Measurements from ENCODE around the gene SYT5. TPM values are rescaled to one million over a fixed set of nuclear protein-coding genes. Genes with fewer than 3 reads are reported as not detected.

Gene SYT5
- total and polyA plus RNA-seq, 2 of the 8 experiments (the other 6 are each of a cell fraction or from before 2014, with no cell fraction given) = 0.35 to 0.67 TPM

- Histone ChIP-seq H4K5ac (ENCODE audit: insufficient read length, low read depth, low read length) (no peak overlapping the region), H3K27ac (ENCODE audit: low read depth, low read length) (no peak overlapping the region), H3K18ac (ENCODE audit: extremely low read depth, low read length) (no peak overlapping the region), H2AK5ac (ENCODE audit: low read depth, low read length) (no peak overlapping the region), H3K56ac (replicated peaks; ENCODE audit: insufficient read length, low read depth, low read length) (no peak overlapping the region), H3K4me3 (ENCODE audit: extremely low read depth in 1 of 4, insufficient read depth in 2 of 4, low read depth in 3 of 4, low read length in 4 of 4) (no peak overlapping the region), H4K20me1 (replicated peaks in 1 of 2; ENCODE audit: control insufficient read depth in 1 of 2, insufficient read depth in 2 of 2, low read length in 2 of 2) (peaks cover 0 to 2% of the 10 kb centered on the region in 2 experiments), H3K79me2 (ENCODE audit: control insufficient read depth in 1 of 2, insufficient read depth in 2 of 2, low read length in 2 of 2) (no peaks in the 10 kb centered on the region), H3K4ac (replicated peaks; ENCODE audit: insufficient read length, low read depth, low read length) (no peak overlapping the region), H3K4me2 (ENCODE audit: insufficient read depth in 1 of 2, low read depth in 2 of 2, low read length in 2 of 2) (no peak overlapping the region), H4K8ac (ENCODE audit: extremely low read depth, insufficient read depth, low read length) (no peak overlapping the region), H2BK15ac (ENCODE audit: low read length) (no peak overlapping the region), H2BK12ac (ENCODE audit: low read depth, low read length) (no peak overlapping the region), H3K23ac (ENCODE audit: insufficient read length) (no peak overlapping the region), H3K36me3 (ENCODE audit: control insufficient read depth in 2 of 4, insufficient read depth in 4 of 4, low read length in 3 of 4) (no peaks in the 10 kb centered on the region), H2BK20ac (ENCODE audit: low read length) (no peak overlapping the region), H2AFZ (ENCODE audit: low read length) (no peak overlapping the region), H3K4me1 (replicated peaks in 1 of 4; ENCODE audit: control insufficient read depth in 3 of 4, insufficient read depth in 4 of 4, low read length in 3 of 4) (no peaks in the 10 kb centered on the region), H3K27me3 (replicated peaks in 1 of 4; ENCODE audit: control insufficient read depth in 3 of 4, extremely low read depth in 1 of 4, insufficient read depth in 3 of 4, low read length in 3 of 4) (peaks cover 0 to 4% (median 0%) of the 10 kb centered on the region in 4 experiments; a peak in 1 of 7 replicates), H3K79me1 (ENCODE audit: low read depth, low read length) (no peaks in the 10 kb centered on the region), H4K91ac (replicated peaks; ENCODE audit: insufficient read length, low read length) (no peak overlapping the region), H3K23me2 (ENCODE audit: low read depth, low read length) (no peaks in the 10 kb centered on the region), H3K9me3 (ENCODE audit: insufficient read depth in 2 of 2, low read depth in 1 of 2, low read length in 1 of 2) (no peaks in the 10 kb centered on the region), H2BK5ac (ENCODE audit: low read depth, low read length) (no peak overlapping the region), H3K14ac (ENCODE audit: insufficient read length) (no peak overlapping the region), H3K9ac (replicated peaks in 1 of 4; ENCODE audit: extremely low read depth in 1 of 4, low read depth in 3 of 4, low read length in 3 of 4) (no peak overlapping the region), H2BK120ac (replicated peaks; ENCODE audit: low read depth, low read length) (no peak overlapping the region)
- WGBS, 2 experiments (ENCODE audit: extremely low coverage in 1 of 2, insufficient coverage in 1 of 2, insufficient read length in 1 of 2, insufficient replicate concordance in 2 of 2, low coverage in 1 of 2, low lambda C conversion rate in 2 of 2, missing lambda C conversion rate in 1 of 2) = 84% methylated on average over 8 of the region's 8 CpGs; no CpG with 5 or more reads in 1 of the 2 experiments
- FAIRE-seq (no peak), DNase-seq (ENCODE audit: low read depth in 1 of 2, low spot score in 2 of 2) (no peak)
- ChIA-PET POLR2A (ENCODE audit: partially characterized antibody) (interaction anchor here (1.2 kb wide), 1 partner anchor 12 kb away, joined by 3 read pairs; no protein-coding TSS in a partner anchor), CTCF (ENCODE audit: partially characterized antibody) (no interaction called here)
- TF ChIP-seq RBBP5 (IDR thresholded peaks at IDR 0.05; ENCODE audit: borderline replicate concordance, low read depth, low read length) (no peak), SP4 (IDR thresholded peaks at IDR 0.05; ENCODE audit: low read length) (no peak), EGR1 (IDR thresholded peaks at IDR 0.05; ENCODE audit: borderline replicate concordance, low read depth, low read length) (no peak), JUND (IDR thresholded peaks at IDR 0.05; ENCODE audit: low read length) (no peak), GABPA (IDR thresholded peaks at IDR 0.05; ENCODE audit: borderline replicate concordance, insufficient read depth, low read length) (no peak), SIRT6 (IDR thresholded peaks at IDR 0.05; ENCODE audit: low read length) (no peak), BACH1 (IDR thresholded peaks at IDR 0.05; ENCODE audit: low read length) (no peak), SRF (IDR thresholded peaks at IDR 0.05; ENCODE audit: low read depth, low read length) (no peak), KDM5A (IDR thresholded peaks at IDR 0.05; ENCODE audit: low read length) (no peak)
These were observed 8.5 kb upstream of the SYT5 start for GRCh38 chr19:55188625-55189024.

Data from H1 (cell line).